HFFc6 (cell line): Measurements from ENCODE around the gene ADCY2. TPM values are rescaled to one million over a fixed set of nuclear protein-coding genes. Genes with fewer than 3 reads are reported as not detected.
A peak's percentile ranks its signal among the peaks of the same experiment; 100 is the strongest.

Experiments used
- DNase-seq: peaks from one replicate; pipeline ENCODE4 v3.0.0-alpha.2; 2018
- H3K27ac Mint-ChIP-seq: 2 replicates; pipeline ENCODE4 v1.8.0; 2020; ENCODE audit warnings: mild to moderate bottlenecking, mixed read lengths
- H3K27me3 Mint-ChIP-seq: 2 replicates; pipeline ENCODE4 v1.8.0; 2021; ENCODE audit warnings: mild to moderate bottlenecking, moderate library complexity, mixed read lengths; ENCODE audit not compliant: insufficient read depth
- H3K36me3 Mint-ChIP-seq: 2 replicates; pipeline ENCODE4 v1.8.0; 2021; ENCODE audit warnings: low read depth, mixed read lengths
- H3K4me1 Mint-ChIP-seq: 2 replicates; pipeline ENCODE4 v1.8.0; 2020; ENCODE audit warnings: low read depth, mixed read lengths
- H3K4me3 Mint-ChIP-seq: 2 replicates; pipeline ENCODE4 v1.8.0; 2020; ENCODE audit warnings: mild to moderate bottlenecking, moderate library complexity, mixed read lengths
- H3K9me3 Mint-ChIP-seq: 2 replicates; pipeline ENCODE4 v1.8.0; 2020; ENCODE audit warnings: mild to moderate bottlenecking, mixed read lengths
- CTCF ChIP-seq: fragments of 200-600 bp; sonication (generic); IDR thresholded peaks from 2 replicates; pipeline ENCODE4 v1.5.0; 2021; ENCODE audit warnings: antibody characterized with exemption, mild to moderate bottlenecking
- total RNA-seq, 6 experiments: library from RNA; stranded (reverse); fragmentation: NEBNext Ultra II Directional; extraction: Animal tissue kit (Norgen Biotek cat#: 25700); gene quantifications; 2 replicates in 1 of 6; 3 replicates in 5 of 6; pipeline ENCODE4 v1.2.3, GENCODE V29; 2021

Gene ADCY2
- total RNA-seq, 6 experiments from 2014 or later = not detected

- no peak overlapping the region for H3K27ac Mint-ChIP-seq
Observed at GRCh38 chr5:7753181-7753580, 357.2 kb downstream of the ADCY2 start.

GRCh38 chr5:7753596-7753995, 357.7 kb downstream of the ADCY2 start:
- Mint-ChIP-seq H3K4me1 (no peaks in the 10 kb centered on the region), H3K27ac (no peak overlapping the region), H3K4me3 (no peak overlapping the region), H3K36me3 (no peaks in the 10 kb centered on the region), H3K27me3 (peaks cover 6% of the 10 kb centered on the region), H3K9me3 (no peaks in the 10 kb centered on the region; the same call in 1 of the 2 replicates)
- no peak for DNase-seq
- TF ChIP-seq CTCF = no peak

More at GRCh38 chr5:7753181-7753580, 357.2 kb downstream of the ADCY2 start:
- H3K36me3 Mint-ChIP-seq = no peaks in the 10 kb centered on the region
- no peak for TF ChIP-seq CTCF
- peaks cover 5% of the 10 kb centered on the region for H3K27me3 Mint-ChIP-seq
- no peaks in the 10 kb centered on the region for H3K4me1 Mint-ChIP-seq
- H3K4me3 Mint-ChIP-seq = no peak overlapping the region
- DNase-seq = no peak
- no peaks in the 10 kb centered on the region; the same call in 1 of the 2 replicates for H3K9me3 Mint-ChIP-seq

GRCh38 chr5:7754490-7754889, 358.6 kb downstream of the ADCY2 start:
- no peak overlapping the region for H3K4me3 Mint-ChIP-seq
- H3K36me3 Mint-ChIP-seq = no peaks in the 10 kb centered on the region
- TF ChIP-seq CTCF = no peak
- H3K9me3 Mint-ChIP-seq = no peaks in the 10 kb centered on the region; the same call in 1 of the 2 replicates
- no peak for DNase-seq
- H3K4me1 Mint-ChIP-seq = no peaks in the 10 kb centered on the region
- H3K27me3 Mint-ChIP-seq = peaks cover 6% of the 10 kb centered on the region
- H3K27ac Mint-ChIP-seq = no peak overlapping the region

- Mint-ChIP-seq H3K36me3 (no peaks in the 10 kb centered on the region), H3K4me3 (no peak overlapping the region), H3K9me3 (no peaks in the 10 kb centered on the region; the same call in 1 of the 2 replicates), H3K27me3 (peaks cover 6% of the 10 kb centered on the region), H3K27ac (no peak overlapping the region), H3K4me1 (no peaks in the 10 kb centered on the region)
- DNase-seq = peak; percentile 12
- peak; percentile 82 for TF ChIP-seq CTCF
Observed at GRCh38 chr5:7754997-7755596, 359.2 kb downstream of the ADCY2 start.

- DNase-seq = no peak
- Mint-ChIP-seq H3K27me3 (peaks cover 6% of the 10 kb centered on the region), H3K9me3 (no peaks in the 10 kb centered on the region; the same call in 1 of the 2 replicates), H3K4me3 (no peak overlapping the region), H3K27ac (no peak overlapping the region), H3K36me3 (no peaks in the 10 kb centered on the region), H3K4me1 (no peaks in the 10 kb centered on the region)
- TF ChIP-seq CTCF = no peak
Observed at GRCh38 chr5:7755958-7756357, 360.0 kb downstream of the ADCY2 start.
